Measurements from ENCODE around the gene SLC29A3. TPM values are rescaled to one million over a fixed set of nuclear protein-coding genes. Genes with fewer than 3 reads are reported as not detected.

Gene SLC29A3
- total and polyA plus RNA-seq, 2 donors: 2.5 to 5.6 TPM

- no peak overlapping the region for H3K27ac ChIP-seq (ENCODE audit: low read depth in 1 of 2, low read length in 1 of 2)
- no peak overlapping the region for H3K4me3 ChIP-seq (ENCODE audit: low read length in 2 of 2)
- no peaks in the 10 kb centered on the region for H3K27me3 ChIP-seq (ENCODE audit: control insufficient read depth in 2 of 2, insufficient read depth in 1 of 2, low read length in 1 of 2)
- 59% methylated on average over 11 of the region's 11 CpGs for WGBS
- peaks cover 0 to 20% of the 10 kb centered on the region in 2 donors for H3K4me1 ChIP-seq (ENCODE audit: control insufficient read depth in 2 of 2, insufficient read depth in 2 of 2, low read length in 2 of 2)
- H3K9me3 ChIP-seq (ENCODE audit: control insufficient read depth in 2 of 2, insufficient read depth in 1 of 2, low read length in 1 of 2): peaks cover 0 to 2% of the 10 kb centered on the region in 2 donors
- no peaks in the 10 kb centered on the region for H3K36me3 ChIP-seq (ENCODE audit: control insufficient read depth in 2 of 2, insufficient read depth in 2 of 2, low read length in 1 of 2)
- no peak for DNase-seq (ENCODE audit: low read depth in 6 of 9, low spot score in 9 of 9)
Observed at GRCh38 chr10:71274901-71275796, 43.9 kb upstream of the SLC29A3 start.

- 92% methylated on average over 9 of the region's 9 CpGs for WGBS
- Histone ChIP-seq H3K9me3 (ENCODE audit: control insufficient read depth in 2 of 2, insufficient read depth in 1 of 2, low read length in 1 of 2) (no peaks in the 10 kb centered on the region), H3K36me3 (ENCODE audit: control insufficient read depth in 2 of 2, insufficient read depth in 2 of 2, low read length in 1 of 2) (no peaks in the 10 kb centered on the region), H3K4me1 (ENCODE audit: control insufficient read depth in 2 of 2, insufficient read depth in 2 of 2, low read length in 2 of 2) (peaks cover 0 to 16% of the 10 kb centered on the region in 2 donors), H3K27ac (ENCODE audit: low read depth in 1 of 2, low read length in 1 of 2) (no peak overlapping the region), H3K4me3 (ENCODE audit: low read length in 2 of 2) (no peak overlapping the region), H3K27me3 (ENCODE audit: control insufficient read depth in 2 of 2, insufficient read depth in 1 of 2, low read length in 1 of 2) (no peaks in the 10 kb centered on the region)
- no peak for DNase-seq (ENCODE audit: low read depth in 6 of 9, low spot score in 9 of 9)
Observed at GRCh38 chr10:71276873-71277272, 42.2 kb upstream of the SLC29A3 start.

GRCh38 chr10:71277914-71278665, 41.0 kb upstream of the SLC29A3 start:
- peaks cover 0 to 3% of the 10 kb centered on the region in 2 donors for H3K9me3 ChIP-seq (ENCODE audit: control insufficient read depth in 2 of 2, insufficient read depth in 1 of 2, low read length in 1 of 2)
- H3K36me3 ChIP-seq (ENCODE audit: control insufficient read depth in 2 of 2, insufficient read depth in 2 of 2, low read length in 1 of 2): no peaks in the 10 kb centered on the region
- H3K4me3 ChIP-seq (ENCODE audit: low read length in 2 of 2): no peak overlapping the region
- H3K27me3 ChIP-seq (ENCODE audit: control insufficient read depth in 2 of 2, insufficient read depth in 1 of 2, low read length in 1 of 2): no peaks in the 10 kb centered on the region
- no peak overlapping the region for H3K27ac ChIP-seq (ENCODE audit: low read depth in 1 of 2, low read length in 1 of 2)
- H3K4me1 ChIP-seq (ENCODE audit: control insufficient read depth in 2 of 2, insufficient read depth in 2 of 2, low read length in 2 of 2): peaks cover 0 to 14% of the 10 kb centered on the region in 2 donors
- WGBS: 96% methylated on average over 11 of the region's 11 CpGs
- DNase-seq (ENCODE audit: low read depth in 6 of 9, low spot score in 9 of 9): no peak

GRCh38 chr10:71278691-71279588, 40.1 kb upstream of the SLC29A3 start:
- H3K27me3 ChIP-seq (ENCODE audit: control insufficient read depth in 2 of 2, insufficient read depth in 1 of 2, low read length in 1 of 2): no peaks in the 10 kb centered on the region

GRCh38 chr10:71279590-71280170, 39.4 kb upstream of the SLC29A3 start:
- Histone ChIP-seq H3K27ac (ENCODE audit: low read depth in 1 of 2, low read length in 1 of 2) (no peak overlapping the region), H3K27me3 (ENCODE audit: control insufficient read depth in 2 of 2, insufficient read depth in 1 of 2, low read length in 1 of 2) (no peaks in the 10 kb centered on the region), H3K4me1 (ENCODE audit: control insufficient read depth in 2 of 2, insufficient read depth in 2 of 2, low read length in 2 of 2) (peaks cover 0 to 14% of the 10 kb centered on the region in 2 donors), H3K36me3 (ENCODE audit: control insufficient read depth in 2 of 2, insufficient read depth in 2 of 2, low read length in 1 of 2) (no peaks in the 10 kb centered on the region), H3K9me3 (ENCODE audit: control insufficient read depth in 2 of 2, insufficient read depth in 1 of 2, low read length in 1 of 2) (peaks cover 0 to 3% of the 10 kb centered on the region in 2 donors), H3K4me3 (ENCODE audit: low read length in 2 of 2) (no peak overlapping the region)
- no peak for DNase-seq (ENCODE audit: low read depth in 6 of 9, low spot score in 9 of 9)
- 94% methylated on average over 22 of the region's 22 CpGs for WGBS

More at GRCh38 chr10:71278691-71279588, 40.1 kb upstream of the SLC29A3 start:
- Histone ChIP-seq H3K4me1 (ENCODE audit: control insufficient read depth in 2 of 2, insufficient read depth in 2 of 2, low read length in 2 of 2) (peaks cover 0 to 14% of the 10 kb centered on the region in 2 donors), H3K4me3 (ENCODE audit: low read length in 2 of 2) (no peak overlapping the region), H3K27ac (ENCODE audit: low read depth in 1 of 2, low read length in 1 of 2) (no peak overlapping the region), H3K9me3 (ENCODE audit: control insufficient read depth in 2 of 2, insufficient read depth in 1 of 2, low read length in 1 of 2) (peaks cover 0 to 3% of the 10 kb centered on the region in 2 donors), H3K36me3 (ENCODE audit: control insufficient read depth in 2 of 2, insufficient read depth in 2 of 2, low read length in 1 of 2) (no peaks in the 10 kb centered on the region)
- WGBS: 93% methylated on average over 19 of the region's 19 CpGs
- DNase-seq (ENCODE audit: low read depth in 6 of 9, low spot score in 9 of 9): no peak

- no peak overlapping the region for H3K27ac ChIP-seq (ENCODE audit: low read depth in 1 of 2, low read length in 1 of 2)
- WGBS: 93% methylated on average over 5 of the region's 5 CpGs
- H3K36me3 ChIP-seq (ENCODE audit: control insufficient read depth in 2 of 2, insufficient read depth in 2 of 2, low read length in 1 of 2): no peaks in the 10 kb centered on the region
- H3K4me1 ChIP-seq (ENCODE audit: control insufficient read depth in 2 of 2, insufficient read depth in 2 of 2, low read length in 2 of 2): peaks cover 0 to 14% of the 10 kb centered on the region in 2 donors
- H3K4me3 ChIP-seq (ENCODE audit: low read length in 2 of 2): no peak overlapping the region
- H3K27me3 ChIP-seq (ENCODE audit: control insufficient read depth in 2 of 2, insufficient read depth in 1 of 2, low read length in 1 of 2): no peaks in the 10 kb centered on the region
- no peak for DNase-seq (ENCODE audit: low read depth in 6 of 9, low spot score in 9 of 9)
- peaks cover 0 to 3% of the 10 kb centered on the region in 2 donors for H3K9me3 ChIP-seq (ENCODE audit: control insufficient read depth in 2 of 2, insufficient read depth in 1 of 2, low read length in 1 of 2)
Observed at GRCh38 chr10:71280216-71280615, 38.8 kb upstream of the SLC29A3 start.

- H3K36me3 ChIP-seq (ENCODE audit: control insufficient read depth in 2 of 2, insufficient read depth in 2 of 2, low read length in 1 of 2): no peaks in the 10 kb centered on the region
- H3K4me3 ChIP-seq (ENCODE audit: low read length in 2 of 2): no peak overlapping the region
- peaks cover 0 to 3% of the 10 kb centered on the region in 2 donors for H3K9me3 ChIP-seq (ENCODE audit: control insufficient read depth in 2 of 2, insufficient read depth in 1 of 2, low read length in 1 of 2)
- no peak for DNase-seq (ENCODE audit: low read depth in 6 of 9, low spot score in 9 of 9)
- 61% methylated on average over 3 of the region's 3 CpGs for WGBS
- no peak overlapping the region for H3K27ac ChIP-seq (ENCODE audit: low read depth in 1 of 2, low read length in 1 of 2)
- H3K4me1 ChIP-seq (ENCODE audit: control insufficient read depth in 2 of 2, insufficient read depth in 2 of 2, low read length in 2 of 2): peaks cover 0 to 14% of the 10 kb centered on the region in 2 donors
- no peaks in the 10 kb centered on the region for H3K27me3 ChIP-seq (ENCODE audit: control insufficient read depth in 2 of 2, insufficient read depth in 1 of 2, low read length in 1 of 2)
Observed at GRCh38 chr10:71280825-71281224, 38.2 kb upstream of the SLC29A3 start.

GRCh38 chr10:71281646-71282322, 37.3 kb upstream of the SLC29A3 start:
- Histone ChIP-seq H3K36me3 (ENCODE audit: control insufficient read depth in 2 of 2, insufficient read depth in 2 of 2, low read length in 1 of 2) (no peaks in the 10 kb centered on the region), H3K4me1 (ENCODE audit: control insufficient read depth in 2 of 2, insufficient read depth in 2 of 2, low read length in 2 of 2) (peaks cover 0 to 14% of the 10 kb centered on the region in 2 donors), H3K27me3 (ENCODE audit: control insufficient read depth in 2 of 2, insufficient read depth in 1 of 2, low read length in 1 of 2) (no peaks in the 10 kb centered on the region), H3K27ac (ENCODE audit: low read depth in 1 of 2, low read length in 1 of 2) (no peak overlapping the region), H3K9me3 (ENCODE audit: control insufficient read depth in 2 of 2, insufficient read depth in 1 of 2, low read length in 1 of 2) (peaks cover 0 to 3% of the 10 kb centered on the region in 2 donors), H3K4me3 (ENCODE audit: low read length in 2 of 2) (no peak overlapping the region)
- WGBS: 87% methylated on average over 8 of the region's 8 CpGs
- no peak for DNase-seq (ENCODE audit: low read depth in 6 of 9, low spot score in 9 of 9)
